DOHH2 (cell line): Measurements from ENCODE around the gene KCNH5.

Experiments used
- H3F3A ChIP-seq: fragments of 200-600 bp; sonication (generic), shearing (Covaris generic); 2 replicates; pipeline ENCODE4 v1.6.0; 2016; ENCODE audit warnings: antibody characterized with exemption, mild to moderate bottlenecking; ENCODE audit not compliant: control insufficient read depth, insufficient read depth
- H3K27ac ChIP-seq: fragments of 200-600 bp; sonication (generic); 2 replicates; pipeline ENCODE4 v1.5.1; 2014; ENCODE audit warnings: low read depth, mild to moderate bottlenecking, low read length, moderate library complexity
- H3K27me3 ChIP-seq: fragments of 200-600 bp; sonication (generic); 2 replicates; pipeline ENCODE4 v1.6.1; 2014; ENCODE audit warnings: mild to moderate bottlenecking, low read length, mixed read lengths; ENCODE audit not compliant: control insufficient read depth
- H3K36me3 ChIP-seq: fragments of 200-600 bp; sonication (generic); 2 replicates; pipeline ENCODE4 v1.6.1; 2014; ENCODE audit warnings: mild to moderate bottlenecking, low read length, moderate library complexity, mixed read lengths; ENCODE audit not compliant: control insufficient read depth
- H3K4me1 ChIP-seq: fragments of 200-600 bp; sonication (generic); 2 replicates; pipeline ENCODE4 v1.6.1; 2014; ENCODE audit warnings: mild to moderate bottlenecking, low read length, mixed read lengths; ENCODE audit not compliant: control insufficient read depth
- H3K4me2 ChIP-seq: fragments of 200-600 bp; sonication (generic); 2 replicates; pipeline ENCODE4 v1.6.0; 2014; ENCODE audit warnings: mild to moderate bottlenecking, low read length, moderate library complexity
- H3K4me3 ChIP-seq: fragments of 200-600 bp; sonication (generic); 2 replicates; pipeline ENCODE4 v1.5.1; 2014; ENCODE audit warnings: mild to moderate bottlenecking, low read length, mixed read lengths
- H3K79me2 ChIP-seq: fragments of 200-600 bp; sonication (generic); 2 replicates; pipeline ENCODE4 v1.6.1; 2014; ENCODE audit warnings: mild to moderate bottlenecking, low read length, mixed read lengths; ENCODE audit not compliant: control insufficient read depth
- H3K9me2 ChIP-seq: fragments of 200-600 bp; sonication (generic); replicated peaks from 2 replicates; pipeline ENCODE4 v1.6.1; 2014; ENCODE audit warnings: mild to moderate bottlenecking, low read length, mixed read lengths; ENCODE audit not compliant: control insufficient read depth
- H3K9me3 ChIP-seq: fragments of 200-600 bp; sonication (generic); 2 replicates; pipeline ENCODE4 v1.6.1; 2014; ENCODE audit warnings: antibody characterized with exemption, low read length, mixed read lengths; ENCODE audit not compliant: control insufficient read depth, insufficient read depth
- H4K20me1 ChIP-seq: fragments of 200-600 bp; sonication (generic); 2 replicates; pipeline ENCODE4 v1.6.0; 2014; ENCODE audit warnings: low read depth, mild to moderate bottlenecking, antibody characterized with exemption, low read length, moderate library complexity; ENCODE audit not compliant: control insufficient read depth, insufficient read depth
- CTCF ChIP-seq: fragments of 200-600 bp; sonication (generic); IDR thresholded peaks from one replicate; pipeline ENCODE4 v1.5.1; 2014; ENCODE audit warnings: antibody characterized with exemption, mild to moderate bottlenecking, low read depth, low read length; ENCODE audit not compliant: poor library complexity, severe bottlenecking
- EZH2phosphoT487 ChIP-seq: fragments of 200-600 bp; sonication (generic); IDR thresholded peaks from 2 replicates; pipeline ENCODE4 v1.6.1; 2017; ENCODE audit warnings: borderline replicate concordance, mild to moderate bottlenecking, antibody characterized with exemption, low read length, moderate library complexity, mixed read lengths

Gene KCNH5

GRCh38 chr14:62743118-62743517 lies 302.1 kb downstream of the KCNH5 start:
- Histone ChIP-seq H3K4me2 (no peak overlapping the region), H3K4me3 (no peak overlapping the region), H3K9me2 (no peaks in the 10 kb centered on the region), H3K27ac (no peak overlapping the region), H4K20me1 (no peaks in the 10 kb centered on the region), H3K79me2 (no peaks in the 10 kb centered on the region), H3K4me1 (no peaks in the 10 kb centered on the region), H3F3A (no peaks in the 10 kb centered on the region), H3K9me3 (no peaks in the 10 kb centered on the region), H3K36me3 (no peaks in the 10 kb centered on the region), H3K27me3 (no peaks in the 10 kb centered on the region)
- no peak for TF ChIP-seq CTCF
- TF ChIP-seq EZH2phosphoT487, result no peak

GRCh38 chr14:62739647-62740046 lies 305.6 kb downstream of the KCNH5 start:
- no peaks in the 10 kb centered on the region for H3F3A ChIP-seq
- TF ChIP-seq EZH2phosphoT487, result no peak
- no peak for TF ChIP-seq CTCF

GRCh38 chr14:62736048-62737043 lies 308.9 kb downstream of the KCNH5 start:
- TF ChIP-seq EZH2phosphoT487, result no peak
- TF ChIP-seq CTCF, result no peak
- no peaks in the 10 kb centered on the region for H3K9me3 ChIP-seq
- H4K20me1 ChIP-seq, result no peaks in the 10 kb centered on the region
- H3K4me1 ChIP-seq, result no peaks in the 10 kb centered on the region
- no peaks in the 10 kb centered on the region for H3K27me3 ChIP-seq
- H3K4me2 ChIP-seq, result no peak overlapping the region
- H3K79me2 ChIP-seq, result no peaks in the 10 kb centered on the region
- H3K4me3 ChIP-seq, result no peak overlapping the region
- H3K36me3 ChIP-seq, result no peaks in the 10 kb centered on the region
- no peaks in the 10 kb centered on the region for H3F3A ChIP-seq
- no peak overlapping the region for H3K27ac ChIP-seq
- no peaks in the 10 kb centered on the region for H3K9me2 ChIP-seq

More at GRCh38 chr14:62739647-62740046, 305.6 kb downstream of the KCNH5 start:
- Histone ChIP-seq H3K36me3 (no peaks in the 10 kb centered on the region), H3K79me2 (no peaks in the 10 kb centered on the region), H3K9me3 (no peaks in the 10 kb centered on the region), H4K20me1 (no peaks in the 10 kb centered on the region), H3K4me1 (no peaks in the 10 kb centered on the region), H3K4me2 (no peak overlapping the region), H3K27me3 (no peaks in the 10 kb centered on the region), H3K4me3 (no peak overlapping the region), H3K9me2 (no peaks in the 10 kb centered on the region), H3K27ac (no peak overlapping the region)
